Neural progenitor cell (in vitro differentiated cells): Measurements from ENCODE around the gene UGT1A7.
"Not testable (repeated sequence)": the region's sequence is repeated elsewhere in the genome, so short reads cannot be mapped to it uniquely, and the experiment has no call there.

Experiments
- EZH2 ChIP-seq: fragments of 200-600 bp; sonication (generic); IDR thresholded peaks from 2 replicates; pipeline ENCODE4 v1.6.1; 2017; ENCODE audit warnings: antibody characterized with exemption, mild to moderate bottlenecking, moderate library complexity
- EZH2phosphoT487 ChIP-seq: fragments of 200-600 bp; sonication (generic); IDR thresholded peaks from 2 replicates; pipeline ENCODE4 v1.6.1; 2017; ENCODE audit warnings: antibody characterized with exemption
- TF ChIP-seq, protein P1 (sequence below): fragments of 200-600 bp; sonication (generic); IDR thresholded peaks from 2 replicates; pipeline ENCODE4 v1.5.1; 2017; ENCODE audit warnings: antibody characterized with exemption, mild to moderate bottlenecking

DNA sequence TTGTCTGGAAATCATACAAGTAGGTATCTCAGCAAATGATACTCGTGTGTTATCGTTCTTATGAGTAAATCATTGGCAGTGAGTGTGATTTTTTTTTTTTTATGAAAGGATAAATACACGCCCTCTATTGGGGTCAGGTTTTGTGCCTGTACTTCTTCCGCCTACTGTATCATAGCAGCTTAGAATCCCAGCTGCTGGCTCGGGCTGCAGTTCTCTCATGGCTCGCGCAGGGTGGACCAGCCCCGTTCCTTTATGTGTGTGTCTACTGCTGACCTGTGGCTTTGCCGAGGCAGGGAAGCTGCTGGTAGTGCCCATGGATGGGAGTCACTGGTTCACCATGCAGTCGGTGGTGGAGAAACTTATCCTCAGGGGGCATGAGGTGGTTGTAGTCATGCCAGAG, 45.4 kb upstream of the UGT1A7 start, which contains the start of gene UGT1A10:
- TF ChIP-seq, protein P1, sequence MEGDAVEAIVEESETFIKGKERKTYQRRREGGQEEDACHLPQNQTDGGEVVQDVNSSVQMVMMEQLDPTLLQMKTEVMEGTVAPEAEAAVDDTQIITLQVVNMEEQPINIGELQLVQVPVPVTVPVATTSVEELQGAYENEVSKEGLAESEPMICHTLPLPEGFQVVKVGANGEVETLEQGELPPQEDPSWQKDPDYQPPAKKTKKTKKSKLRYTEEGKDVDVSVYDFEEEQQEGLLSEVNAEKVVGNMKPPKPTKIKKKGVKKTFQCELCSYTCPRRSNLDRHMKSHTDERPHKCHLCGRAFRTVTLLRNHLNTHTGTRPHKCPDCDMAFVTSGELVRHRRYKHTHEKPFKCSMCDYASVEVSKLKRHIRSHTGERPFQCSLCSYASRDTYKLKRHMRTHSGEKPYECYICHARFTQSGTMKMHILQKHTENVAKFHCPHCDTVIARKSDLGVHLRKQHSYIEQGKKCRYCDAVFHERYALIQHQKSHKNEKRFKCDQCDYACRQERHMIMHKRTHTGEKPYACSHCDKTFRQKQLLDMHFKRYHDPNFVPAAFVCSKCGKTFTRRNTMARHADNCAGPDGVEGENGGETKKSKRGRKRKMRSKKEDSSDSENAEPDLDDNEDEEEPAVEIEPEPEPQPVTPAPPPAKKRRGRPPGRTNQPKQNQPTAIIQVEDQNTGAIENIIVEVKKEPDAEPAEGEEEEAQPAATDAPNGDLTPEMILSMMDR: not testable (repeated sequence)
- TF ChIP-seq EZH2, EZH2phosphoT487: not testable (repeated sequence)
